Measurements from ENCODE around the gene EMC10.

GRCh38 chr19:50517704-50518075 is 41.4 kb downstream of the EMC10 start:
- TF ChIP-seq CTCF (conservative IDR thresholded peaks at IDR 0.05; ENCODE audit: low read length), result no peak
- TF ChIP-seq EZH2phosphoT487 (IDR thresholded peaks at IDR 0.05; ENCODE audit: borderline replicate concordance, low read depth, low read length), result no peak
